ENCODE data around the gene SEMA6A. TPM values are rescaled to one million over a fixed set of nuclear protein-coding genes. Genes with fewer than 3 reads are reported as not detected.

Gene SEMA6A
- total and polyA plus RNA-seq, 10 of the 15 experiments (the other 5 are each of a cell fraction or from before 2014, with no cell fraction given) = 0.16 to 10.2 (median 1.1) TPM

- Histone ChIP-seq H3K36me3 (ENCODE audit: control insufficient read depth in 2 of 2, insufficient read depth in 2 of 2, low read length in 1 of 2) (no peaks in the 10 kb centered on the region), H3K79me2 (ENCODE audit: control insufficient read depth, insufficient read depth, low read length) (no peaks in the 10 kb centered on the region), H2AFZ (ENCODE audit: control insufficient read depth, low read depth, low read length) (no peak overlapping the region), H3K4me1 (ENCODE audit: control insufficient read depth, insufficient read depth, low read length) (no peaks in the 10 kb centered on the region), H3K27me3 (replicated peaks in 1 of 2; ENCODE audit: control insufficient read depth in 2 of 2, insufficient read depth in 2 of 2, low read length in 1 of 2) (no peaks in the 10 kb centered on the region), H3K27ac (ENCODE audit: control insufficient read depth, insufficient read depth) (no peak overlapping the region), H3K4me3 (no peak overlapping the region), H3K4me2 (ENCODE audit: control insufficient read depth, insufficient read depth) (no peak overlapping the region), H3K9me3 (replicated peaks; ENCODE audit: control insufficient read depth, insufficient read depth, low read length) (no peaks in the 10 kb centered on the region), H4K20me1 (ENCODE audit: control insufficient read depth, insufficient read depth) (no peaks in the 10 kb centered on the region), H3K9ac (ENCODE audit: control insufficient read depth, insufficient read depth, low read length) (no peak overlapping the region)
- POLR2A ChIA-PET = interaction anchor here (0.9 kb wide), 1 partner anchor 16 kb away, joined by 5 read pairs; no protein-coding TSS in a partner anchor
- FAIRE-seq = no peak
- TF ChIP-seq REST (IDR thresholded peaks at IDR 0.05; ENCODE audit: low read depth, low read length) = no peak
- TF ChIP-seq BCL11A (IDR thresholded peaks at IDR 0.05; ENCODE audit: low read depth, low read length) = no peak
- TF ChIP-seq RUNX3 (IDR thresholded peaks at IDR 0.05; ENCODE audit: low read length) = no peak
- no peak for TF ChIP-seq SMAD5 (IDR thresholded peaks at IDR 0.05; ENCODE audit: low read depth)
- TF ChIP-seq BACH1 (IDR thresholded peaks at IDR 0.05; ENCODE audit: borderline replicate concordance) = no peak
- no peak for TF ChIP-seq ZNF207 (IDR thresholded peaks at IDR 0.05; ENCODE audit: borderline replicate concordance)
- no peak for TF ChIP-seq CBX3 (IDR thresholded peaks at IDR 0.05; ENCODE audit: borderline replicate concordance, low read depth)
- TF ChIP-seq TARDBP (IDR thresholded peaks at IDR 0.05; ENCODE audit: borderline replicate concordance) = no peak
- no peak for TF ChIP-seq HDAC2 (IDR thresholded peaks at IDR 0.05)
- no peak for TF ChIP-seq MYB (IDR thresholded peaks at IDR 0.05; ENCODE audit: borderline replicate concordance, low read depth, low read length)
- no peak for TF ChIP-seq IKZF2 (IDR thresholded peaks at IDR 0.05)
- WGBS (ENCODE audit: insufficient coverage, insufficient replicate concordance, low lambda C conversion rate, missing lambda C conversion rate) = 60% methylated on average over 4 of the region's 4 CpGs
- SMC1A ChIA-PET (ENCODE audit: uncharacterized antibody, unreplicated experiment) = interaction anchor here (0.6 to 2.3 kb wide), 6 partner anchors 14 to 161 kb away, joined by 3 to 7 read pairs (median 3); no protein-coding TSS in a partner anchor
- DNase-seq (ENCODE audit: low read depth, low spot score) = no peak
- intact Hi-C loops (cut with micrococcal nuclease; ENCODE audit: unreplicated experiment) (no loop called here), in situ Hi-C loops (cut with MboI) (no loop called here)
- RAD21 ChIA-PET (ENCODE audit: unreplicated experiment) = interaction anchor here (0.9 to 1.3 kb wide), 3 partner anchors 40 to 393 kb away, joined by 3 to 4 read pairs (median 4); no protein-coding TSS in a partner anchor
- no peak for ATAC-seq
- no TSS peak for BruUV-seq (replicated peaks)
- CTCF ChIA-PET = interaction anchor here (0.8 to 1.0 kb wide), 3 partner anchors 8 to 394 kb away, joined by 3 to 5 read pairs (median 4); no protein-coding TSS in a partner anchor
These were observed 44.3 kb downstream of the SEMA6A start for GRCh38 chr5:116530276-116530675.
